ENCODE measurements around the gene KRT85.

DNA sequence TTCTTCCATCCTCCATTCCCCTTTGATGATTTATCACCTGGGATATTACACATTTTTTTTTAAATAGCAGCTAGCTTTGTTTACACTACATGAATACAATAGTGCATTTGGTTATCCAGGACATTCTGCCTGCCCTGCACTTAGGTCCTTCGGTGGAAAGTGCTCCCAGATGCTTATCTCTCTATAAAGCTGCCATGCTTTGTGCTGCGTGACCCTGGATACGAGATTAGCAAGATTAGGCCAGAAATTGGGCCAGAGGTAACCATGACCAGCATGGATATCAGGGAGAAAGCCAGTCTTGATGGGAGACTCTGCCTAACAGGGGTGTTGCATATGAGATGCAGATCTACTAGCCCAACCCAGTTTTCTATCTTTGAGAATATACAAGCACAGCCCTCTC lies 34.0 kb downstream of the KRT85 start:
- TF ChIP-seq CTCF (conservative IDR thresholded peaks at IDR 0.05; ENCODE audit: low read depth, low read length) (no peak), EZH2 (IDR thresholded peaks at IDR 0.05; ENCODE audit: borderline replicate concordance, low read depth, low read length, poor library complexity, severe bottlenecking) (no peak)

All from A673 (cell line).